ENCODE measurements around the gene GPR149. TPM values are rescaled to one million over a fixed set of nuclear protein-coding genes. Genes with fewer than 3 reads are reported as not detected.

Gene GPR149
- total and polyA plus RNA-seq, 8 donors = not detected

DNA sequence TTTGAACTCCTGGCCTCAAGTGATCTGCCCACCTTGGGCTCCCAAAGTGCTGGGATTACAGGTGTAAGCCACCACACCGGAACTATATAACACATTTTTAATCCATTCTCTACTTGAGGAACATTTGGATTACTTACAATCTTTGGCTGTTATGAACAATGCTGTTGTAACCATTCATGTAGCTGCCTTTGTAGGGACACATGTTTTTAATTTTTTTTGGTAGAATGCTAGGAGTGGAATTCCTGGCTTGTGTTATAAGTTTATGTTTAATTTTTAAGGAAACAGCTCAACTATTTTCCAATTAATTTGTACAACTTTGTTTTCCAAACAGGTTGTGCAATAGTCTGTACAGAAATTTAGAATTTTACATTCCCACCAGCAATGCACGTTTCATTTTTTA is 51.7 kb downstream of the GPR149 start:
- Histone ChIP-seq H3K27ac (no peak overlapping the region), H3K4me1 (no peaks in the 10 kb centered on the region), H3K36me3 (no peaks in the 10 kb centered on the region), H3K9me3 (no peaks in the 10 kb centered on the region), H3K4me3 (no peak overlapping the region), H3K27me3 (no peaks in the 10 kb centered on the region)
- intact Hi-C loops (cut with DNase I) = no loop called here
- no peak for DNase-seq
- ATAC-seq = no peak
- TF ChIP-seq, protein P1, sequence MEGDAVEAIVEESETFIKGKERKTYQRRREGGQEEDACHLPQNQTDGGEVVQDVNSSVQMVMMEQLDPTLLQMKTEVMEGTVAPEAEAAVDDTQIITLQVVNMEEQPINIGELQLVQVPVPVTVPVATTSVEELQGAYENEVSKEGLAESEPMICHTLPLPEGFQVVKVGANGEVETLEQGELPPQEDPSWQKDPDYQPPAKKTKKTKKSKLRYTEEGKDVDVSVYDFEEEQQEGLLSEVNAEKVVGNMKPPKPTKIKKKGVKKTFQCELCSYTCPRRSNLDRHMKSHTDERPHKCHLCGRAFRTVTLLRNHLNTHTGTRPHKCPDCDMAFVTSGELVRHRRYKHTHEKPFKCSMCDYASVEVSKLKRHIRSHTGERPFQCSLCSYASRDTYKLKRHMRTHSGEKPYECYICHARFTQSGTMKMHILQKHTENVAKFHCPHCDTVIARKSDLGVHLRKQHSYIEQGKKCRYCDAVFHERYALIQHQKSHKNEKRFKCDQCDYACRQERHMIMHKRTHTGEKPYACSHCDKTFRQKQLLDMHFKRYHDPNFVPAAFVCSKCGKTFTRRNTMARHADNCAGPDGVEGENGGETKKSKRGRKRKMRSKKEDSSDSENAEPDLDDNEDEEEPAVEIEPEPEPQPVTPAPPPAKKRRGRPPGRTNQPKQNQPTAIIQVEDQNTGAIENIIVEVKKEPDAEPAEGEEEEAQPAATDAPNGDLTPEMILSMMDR (IDR thresholded peaks at IDR 0.05) = no peak

DNA sequence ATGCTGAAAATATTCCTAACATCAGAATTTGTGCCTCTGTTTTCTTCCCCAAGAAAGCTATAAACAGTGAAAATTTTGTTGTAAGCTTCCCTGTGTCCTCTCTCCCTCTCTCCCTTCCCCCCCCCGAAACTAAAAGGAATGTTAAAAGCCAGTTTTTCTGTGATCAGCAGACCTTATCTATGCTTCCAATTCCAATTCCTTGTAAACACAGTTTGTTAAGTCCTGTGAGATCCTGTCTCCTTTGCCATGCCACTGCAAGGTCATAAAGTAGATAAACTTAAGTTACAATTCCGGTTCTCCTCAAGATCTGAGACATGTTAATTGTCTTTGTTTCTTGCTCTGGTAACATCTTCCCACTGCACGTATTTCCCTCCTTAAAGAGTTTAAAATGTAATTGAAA is 62.8 kb downstream of the GPR149 start:
- no peak for DNase-seq

DNA sequence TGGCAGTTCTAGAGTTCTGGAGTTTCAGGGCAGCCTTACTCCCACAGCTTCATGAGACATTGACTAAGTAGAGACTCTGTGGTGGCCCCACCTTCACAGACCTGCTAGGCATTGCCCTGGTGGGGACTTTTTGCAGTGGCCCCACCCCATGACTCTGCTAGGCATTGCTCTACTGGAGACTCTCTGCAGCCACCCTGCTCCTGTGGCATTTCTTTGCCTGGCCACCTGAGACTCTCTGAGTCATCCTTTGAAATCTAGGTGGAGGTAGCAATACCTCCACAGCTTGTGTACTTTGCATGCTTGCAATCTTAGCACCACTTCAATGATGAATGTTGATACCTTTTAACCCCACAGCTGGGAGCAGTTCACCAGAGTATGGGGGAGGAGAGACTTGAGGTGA is 65.1 kb downstream of the GPR149 start:
- TF ChIP-seq, protein P1 (IDR thresholded peaks at IDR 0.05) = no peak
- peaks cover 0 to 10% of the 10 kb centered on the region in 2 donors for H3K9me3 ChIP-seq
- DNase-seq = no peak
- H3K4me1 ChIP-seq = no peaks in the 10 kb centered on the region
- H3K27me3 ChIP-seq = no peaks in the 10 kb centered on the region
- intact Hi-C loops (cut with DNase I) = no loop called here
- H3K36me3 ChIP-seq = no peaks in the 10 kb centered on the region
- peak; percentile 27 for ATAC-seq
- H3K27ac ChIP-seq = no peak overlapping the region
- no peak overlapping the region for H3K4me3 ChIP-seq

More for the DNA sequence above, 62.8 kb downstream of the GPR149 start:
- Histone ChIP-seq H3K9me3 (peaks cover 0 to 10% of the 10 kb centered on the region in 2 donors), H3K27me3 (no peaks in the 10 kb centered on the region), H3K4me1 (no peaks in the 10 kb centered on the region), H3K36me3 (no peaks in the 10 kb centered on the region), H3K27ac (no peak overlapping the region), H3K4me3 (no peak overlapping the region)
- TF ChIP-seq, protein P1 (IDR thresholded peaks at IDR 0.05) = no peak
- intact Hi-C loops (cut with DNase I) = no loop called here
- ATAC-seq = no peak

DNA sequence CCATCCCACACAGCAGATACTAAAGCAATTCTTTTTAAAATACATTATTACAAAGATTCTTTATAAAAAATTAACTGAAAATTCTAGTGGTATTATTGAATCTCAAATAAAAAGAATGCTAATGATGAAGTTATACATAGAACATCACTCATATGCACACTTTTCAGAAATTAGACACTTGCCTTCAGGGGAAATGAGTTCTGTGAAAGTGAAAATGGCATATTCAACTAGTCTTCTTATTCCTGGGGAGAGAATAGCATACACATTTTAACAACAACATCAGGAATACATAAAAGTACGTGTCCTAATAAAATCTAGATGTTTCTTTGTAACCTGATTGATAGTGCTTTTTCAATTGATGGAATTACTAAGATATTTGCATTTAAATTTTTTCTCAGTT is 68.9 kb downstream of the GPR149 start:
- no peak for DNase-seq
- intact Hi-C loops (cut with DNase I) = no loop called here
- no peak overlapping the region for H3K27ac ChIP-seq
- TF ChIP-seq, protein P1 (IDR thresholded peaks at IDR 0.05) = no peak
- H3K9me3 ChIP-seq = peaks cover 0 to 10% of the 10 kb centered on the region in 2 donors
- no peak overlapping the region for H3K4me3 ChIP-seq
- ATAC-seq = no peak
- H3K27me3 ChIP-seq = no peaks in the 10 kb centered on the region
- H3K36me3 ChIP-seq = no peaks in the 10 kb centered on the region
- H3K4me1 ChIP-seq = no peaks in the 10 kb centered on the region

DNA sequence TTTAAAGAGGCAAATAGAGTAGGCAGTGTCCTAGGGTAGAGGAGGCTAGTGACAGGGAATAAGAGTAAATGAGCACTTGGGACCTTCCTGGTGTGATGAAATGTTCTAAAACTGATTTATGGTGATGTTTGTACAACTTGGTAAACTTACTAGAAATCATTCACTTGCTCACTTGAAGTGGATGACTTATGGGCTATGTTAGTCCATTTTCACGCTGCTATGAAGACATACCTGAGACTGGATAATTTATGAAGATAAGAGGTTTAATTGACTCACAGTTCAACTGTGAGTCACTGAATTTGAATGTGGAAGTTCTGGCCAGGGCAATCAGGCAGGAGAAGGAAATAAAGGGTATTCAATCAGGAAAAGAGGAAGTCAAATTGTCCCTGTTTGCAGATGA is 74.0 kb downstream of the GPR149 start:
- no peaks in the 10 kb centered on the region for H3K4me1 ChIP-seq
- intact Hi-C loops (cut with DNase I) = no loop called here
- ATAC-seq = peak; percentile 62

More for the DNA sequence above, 74.0 kb downstream of the GPR149 start:
- H3K9me3 ChIP-seq = no peaks in the 10 kb centered on the region
- no peak for DNase-seq
- TF ChIP-seq, protein P1 (IDR thresholded peaks at IDR 0.05) = no peak
- no peaks in the 10 kb centered on the region for H3K36me3 ChIP-seq
- H3K4me3 ChIP-seq = no peak overlapping the region
- H3K27me3 ChIP-seq = no peaks in the 10 kb centered on the region
- H3K27ac ChIP-seq = no peak overlapping the region
